Thymus (tissue), 11 donors: Measurements from ENCODE around the gene SERPINA1. TPM values are rescaled to one million over a fixed set of nuclear protein-coding genes. Genes with fewer than 3 reads are reported as not detected.

Source experiments
- DNase-seq, 9 donors: peaks; one replicate each; pipeline ENCODE4 v3.0.0-alpha.2; 2013; ENCODE audit warnings: low spot score in 9 of 9, low read depth in 6 of 9, missing footprints in 1 of 9
- H3K27ac ChIP-seq, 2 donors: one replicate each; pipeline ENCODE4 v1.5.1; 2013; ENCODE audit warnings: control low read depth in 1 of 2, low read depth in 1 of 2, low read length in 1 of 2, mild to moderate bottlenecking in 1 of 2, moderate library complexity in 1 of 2
- H3K27me3 ChIP-seq, 2 donors: one replicate each; pipeline ENCODE4 v1.5.1; 2013; ENCODE audit warnings: low read length in 1 of 2; ENCODE audit not compliant: control insufficient read depth in 2 of 2, insufficient read depth in 1 of 2
- H3K36me3 ChIP-seq, 2 donors: one replicate each; pipeline ENCODE4 v1.5.1; 2013; ENCODE audit warnings: low read length in 1 of 2, mild to moderate bottlenecking in 1 of 2, moderate library complexity in 1 of 2; ENCODE audit not compliant: control insufficient read depth in 2 of 2, insufficient read depth in 2 of 2
- H3K4me1 ChIP-seq, 2 donors: one replicate each; pipeline ENCODE4 v1.5.1; 2013; ENCODE audit warnings: low read length in 2 of 2; ENCODE audit not compliant: control insufficient read depth in 2 of 2, insufficient read depth in 2 of 2
- H3K4me3 ChIP-seq, 2 donors: one replicate each; pipeline ENCODE4 v1.5.1; 2013; ENCODE audit warnings: low read length in 2 of 2, control low read depth in 1 of 2, mild to moderate bottlenecking in 1 of 2
- H3K9me3 ChIP-seq, 2 donors: one replicate each; pipeline ENCODE4 v1.5.1; 2013; ENCODE audit warnings: low read length in 1 of 2, mild to moderate bottlenecking in 1 of 2; ENCODE audit not compliant: control insufficient read depth in 2 of 2, insufficient read depth in 1 of 2
- WGBS: extraction: QIAGEN DNeasy Blood & Tissue Kit; methylation state at CpG from one replicate; pipeline ENCODE4 v1.1.7; 2013; 5-methylcytosine and 5-hydroxymethylcytosine counted together
- polyA plus RNA-seq: library from polyadenylated mRNA; stranded (reverse); fragments of 200-250 nt; gene quantifications from one replicate; pipeline ENCODE4 v1.2.3, GENCODE V29; 2013
- total RNA-seq: library from RNA; stranded (reverse); fragments of 120-200 nt; gene quantifications from one replicate; pipeline ENCODE4 v1.2.4, GENCODE V29; 2013
- donor health status: healthy.

Gene SERPINA1
- total and polyA plus RNA-seq, 2 donors = 9.4 to 26.8 TPM

DNA sequence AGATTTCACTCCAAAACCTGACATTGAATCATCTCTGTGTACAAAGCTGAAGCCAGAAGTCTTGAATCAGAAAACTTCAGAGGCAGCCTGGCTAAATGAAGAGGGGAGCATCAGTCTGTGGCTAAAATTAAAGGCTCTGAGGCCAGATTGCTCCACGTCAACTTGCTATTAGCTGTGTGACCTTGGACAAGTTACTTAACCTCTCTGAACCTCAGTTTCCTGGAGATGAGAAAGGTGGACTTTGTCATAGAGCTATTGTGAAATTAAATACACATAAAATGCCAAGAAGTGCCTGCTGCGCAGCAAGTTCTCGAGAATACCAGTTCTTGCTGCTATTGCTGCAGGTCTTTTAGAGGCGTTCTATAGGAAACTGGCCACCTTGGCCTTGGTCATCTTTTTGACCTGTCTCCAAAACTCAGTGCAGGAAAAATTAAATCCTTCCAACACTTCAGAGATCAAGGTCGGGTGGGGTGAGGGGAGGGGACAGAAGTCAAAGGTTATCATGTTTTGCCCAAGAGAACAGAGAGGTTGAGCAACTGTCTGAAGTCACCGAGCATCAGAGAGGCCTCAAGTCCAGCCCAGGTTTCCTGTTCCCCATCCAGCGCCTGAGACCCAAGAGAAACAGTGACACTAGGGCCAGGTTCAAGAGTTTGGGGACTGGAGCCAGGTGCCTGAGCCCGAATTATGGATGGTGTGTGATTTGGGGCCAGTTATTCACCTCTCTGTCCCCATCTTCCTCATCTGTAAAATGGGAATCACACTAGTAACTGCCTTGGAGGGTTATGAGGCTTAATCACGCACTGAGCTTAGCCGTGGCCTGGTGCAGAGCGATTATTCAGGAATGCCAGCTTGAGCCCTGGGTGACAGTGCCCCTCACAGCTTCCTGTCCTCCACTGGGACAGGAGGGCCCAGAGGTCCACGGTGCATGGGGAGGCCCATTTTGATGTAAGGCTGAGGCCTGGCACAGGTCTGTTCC lies 1.1 kb downstream of the SERPINA1 start:
- 92% methylated on average over 12 of the region's 12 CpGs for WGBS
- Histone ChIP-seq H3K4me3 (no peak overlapping the region), H3K4me1 (no peaks in the 10 kb centered on the region), H3K9me3 (no peaks in the 10 kb centered on the region), H3K27ac (no peak overlapping the region), H3K27me3 (no peaks in the 10 kb centered on the region), H3K36me3 (no peaks in the 10 kb centered on the region)
- no peak for DNase-seq

DNA sequence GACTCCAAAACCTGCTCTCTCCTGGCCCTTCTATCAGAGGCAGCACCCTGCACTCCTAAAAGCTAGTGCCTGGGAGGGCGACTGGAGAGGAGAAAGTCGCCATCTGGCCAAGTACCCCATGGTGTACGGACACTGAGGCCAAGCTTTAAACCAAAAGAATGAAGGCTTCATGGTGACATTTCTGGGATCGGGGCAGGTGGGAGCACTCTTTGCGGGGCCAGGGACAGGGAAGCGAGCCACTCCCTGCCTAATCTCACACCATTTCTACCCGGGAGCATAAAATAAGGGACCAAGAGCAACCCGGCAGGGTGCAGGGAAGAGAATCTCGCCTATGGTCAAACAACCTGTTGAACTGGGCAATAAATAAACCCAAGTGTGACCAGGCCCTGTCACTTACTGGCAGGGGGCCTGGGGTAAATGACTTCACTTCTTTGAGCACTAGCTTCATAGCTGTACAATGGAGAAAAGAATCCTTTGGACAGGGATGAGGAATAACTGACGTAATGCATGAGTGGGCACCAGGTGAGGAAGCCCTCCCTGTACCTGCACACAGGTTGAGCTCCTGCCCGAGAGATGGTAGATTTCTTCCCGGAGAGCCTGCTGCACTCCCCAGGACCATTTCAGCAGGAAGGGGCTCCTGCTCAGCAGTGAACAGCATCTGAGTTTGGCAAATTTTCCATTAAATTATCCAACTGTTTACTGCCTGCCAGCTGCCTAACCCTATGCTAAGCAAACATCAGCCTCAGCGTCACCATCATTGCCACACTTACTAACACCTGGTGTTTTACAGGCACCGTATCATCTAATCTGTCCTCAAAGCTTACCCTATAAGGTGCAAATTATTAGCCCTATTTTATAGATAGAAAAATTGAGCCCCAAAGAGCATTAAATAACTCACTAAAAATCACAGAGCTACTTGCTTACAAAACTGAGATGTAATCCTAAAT lies 2.0 kb downstream of the SERPINA1 start:
- Histone ChIP-seq H3K36me3 (no peaks in the 10 kb centered on the region), H3K4me3 (no peak overlapping the region), H3K9me3 (no peaks in the 10 kb centered on the region), H3K27ac (no peak overlapping the region), H3K4me1 (no peaks in the 10 kb centered on the region), H3K27me3 (no peaks in the 10 kb centered on the region)
- WGBS = 86% methylated on average over 14 of the region's 14 CpGs
- DNase-seq = no peak

DNA sequence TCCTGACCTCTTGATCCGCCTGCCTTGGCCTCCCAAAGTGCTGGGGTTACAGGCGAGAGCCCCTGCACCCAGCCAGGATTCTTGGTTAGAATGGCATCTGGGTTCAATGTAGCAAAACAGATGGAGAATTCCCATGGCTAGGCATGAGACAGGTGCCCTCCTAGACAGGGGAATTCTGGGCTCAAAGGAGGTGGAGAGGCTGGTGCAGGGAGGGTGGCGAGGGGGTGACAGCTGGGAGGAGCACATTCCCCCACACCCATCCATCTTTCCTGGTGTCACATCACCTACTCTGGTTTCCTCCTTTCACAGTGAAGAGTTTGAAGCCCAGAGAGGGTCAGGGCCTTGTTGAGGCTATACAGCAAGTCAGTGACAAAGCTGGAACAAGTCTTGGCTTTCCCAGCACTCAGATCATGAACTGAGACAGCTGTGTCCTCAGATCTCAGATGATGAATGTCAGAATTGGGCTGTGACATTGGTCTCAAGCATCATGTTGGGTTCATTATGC lies 2.8 kb downstream of the SERPINA1 start:
- 90% methylated on average over 3 of the region's 3 CpGs for WGBS
- no peak for DNase-seq
- Histone ChIP-seq H3K27me3 (no peaks in the 10 kb centered on the region), H3K4me3 (no peak overlapping the region), H3K9me3 (no peaks in the 10 kb centered on the region), H3K36me3 (no peaks in the 10 kb centered on the region), H3K27ac (no peak overlapping the region), H3K4me1 (no peaks in the 10 kb centered on the region)

DNA sequence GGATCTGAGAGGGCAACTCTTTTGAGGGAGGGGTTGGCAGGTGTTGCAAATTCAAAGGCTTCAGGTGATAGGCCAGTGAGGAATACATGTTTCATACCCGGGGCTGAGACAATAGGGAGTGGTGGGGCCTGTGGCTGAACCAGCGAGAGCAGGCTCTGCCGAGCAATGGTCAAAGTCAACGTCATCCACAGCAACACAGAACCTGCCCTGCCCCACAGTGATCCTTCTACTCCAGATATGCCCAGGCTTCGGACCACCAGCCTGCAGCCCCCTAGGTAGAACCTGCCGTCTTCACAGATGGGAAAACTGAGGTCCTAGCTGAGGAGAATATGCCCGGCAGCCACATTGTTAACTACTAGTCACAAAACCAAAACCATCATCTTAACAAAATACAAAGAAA lies 4.1 kb downstream of the SERPINA1 start:
- WGBS = 96% methylated on average over 7 of the region's 7 CpGs
- H3K4me3 ChIP-seq = no peak overlapping the region

DNA sequence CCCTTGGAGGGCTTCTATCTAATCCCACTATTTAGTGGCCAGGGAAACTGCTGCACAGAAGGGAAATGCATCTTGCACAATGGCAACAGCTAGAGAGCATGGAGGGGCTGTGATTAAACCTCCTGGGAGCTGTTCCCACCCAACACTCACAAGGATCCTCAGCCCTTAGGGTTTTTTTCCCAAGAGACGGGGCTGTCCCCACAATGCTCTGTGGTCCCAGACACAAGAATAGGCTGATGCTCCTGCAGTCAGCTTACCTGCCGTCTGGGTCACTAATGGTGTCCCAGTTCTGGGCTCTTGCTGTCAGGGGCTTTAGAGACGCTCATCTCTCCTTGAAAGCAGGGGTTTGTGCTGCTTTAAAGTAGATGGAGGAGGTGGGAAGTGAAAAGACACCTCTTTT lies 4.6 kb downstream of the SERPINA1 start:
- DNase-seq = no peak
- WGBS = 91% methylated on average over 3 of the region's 3 CpGs
- Histone ChIP-seq H3K4me1 (no peaks in the 10 kb centered on the region), H3K4me3 (no peak overlapping the region), H3K9me3 (no peaks in the 10 kb centered on the region), H3K36me3 (no peaks in the 10 kb centered on the region), H3K27me3 (no peaks in the 10 kb centered on the region), H3K27ac (no peak overlapping the region)

More for the DNA sequence above, 4.1 kb downstream of the SERPINA1 start:
- Histone ChIP-seq H3K27me3 (no peaks in the 10 kb centered on the region), H3K36me3 (no peaks in the 10 kb centered on the region), H3K4me1 (no peaks in the 10 kb centered on the region), H3K27ac (no peak overlapping the region), H3K9me3 (no peaks in the 10 kb centered on the region)
- DNase-seq = no peak

DNA sequence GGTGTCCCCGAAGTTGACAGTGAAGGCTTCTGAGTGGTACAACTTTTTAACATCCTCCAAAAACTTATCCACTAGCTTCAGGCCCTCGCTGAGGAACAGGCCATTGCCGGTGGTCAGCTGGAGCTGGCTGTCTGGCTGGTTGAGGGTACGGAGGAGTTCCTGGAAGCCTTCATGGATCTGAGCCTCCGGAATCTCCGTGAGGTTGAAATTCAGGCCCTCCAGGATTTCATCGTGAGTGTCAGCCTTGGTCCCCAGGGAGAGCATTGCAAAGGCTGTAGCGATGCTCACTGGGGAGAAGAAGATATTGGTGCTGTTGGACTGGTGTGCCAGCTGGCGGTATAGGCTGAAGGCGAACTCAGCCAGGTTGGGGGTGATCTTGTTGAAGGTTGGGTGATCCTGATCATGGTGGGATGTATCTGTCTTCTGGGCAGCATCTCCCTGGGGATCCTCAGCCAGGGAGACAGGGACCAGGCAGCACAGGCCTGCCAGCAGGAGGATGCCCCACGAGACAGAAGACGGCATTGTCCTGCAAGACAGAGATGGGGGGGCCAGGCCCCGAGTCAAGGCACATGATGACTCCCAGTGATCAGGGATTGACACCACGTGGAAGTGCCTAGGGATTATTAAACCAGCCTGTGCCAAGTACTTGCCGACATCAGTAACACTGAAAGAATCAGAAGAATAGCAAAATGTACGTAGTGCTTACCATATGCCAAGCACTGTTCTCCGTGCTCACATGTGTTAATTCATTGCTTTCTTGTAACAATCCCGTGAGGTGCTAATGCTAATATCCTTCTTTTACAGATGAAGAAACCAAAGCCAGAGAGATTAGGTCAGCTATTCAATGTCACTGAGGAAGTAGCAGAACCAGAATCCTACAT lies 5.4 kb downstream of the SERPINA1 start:
- H3K27me3 ChIP-seq = no peaks in the 10 kb centered on the region
- H3K4me1 ChIP-seq = no peaks in the 10 kb centered on the region
- 89% methylated on average over 18 of the region's 18 CpGs for WGBS
- DNase-seq = no peak
- H3K27ac ChIP-seq = no peak overlapping the region
- H3K9me3 ChIP-seq = no peaks in the 10 kb centered on the region
- no peak overlapping the region for H3K4me3 ChIP-seq
- no peaks in the 10 kb centered on the region for H3K36me3 ChIP-seq

DNA sequence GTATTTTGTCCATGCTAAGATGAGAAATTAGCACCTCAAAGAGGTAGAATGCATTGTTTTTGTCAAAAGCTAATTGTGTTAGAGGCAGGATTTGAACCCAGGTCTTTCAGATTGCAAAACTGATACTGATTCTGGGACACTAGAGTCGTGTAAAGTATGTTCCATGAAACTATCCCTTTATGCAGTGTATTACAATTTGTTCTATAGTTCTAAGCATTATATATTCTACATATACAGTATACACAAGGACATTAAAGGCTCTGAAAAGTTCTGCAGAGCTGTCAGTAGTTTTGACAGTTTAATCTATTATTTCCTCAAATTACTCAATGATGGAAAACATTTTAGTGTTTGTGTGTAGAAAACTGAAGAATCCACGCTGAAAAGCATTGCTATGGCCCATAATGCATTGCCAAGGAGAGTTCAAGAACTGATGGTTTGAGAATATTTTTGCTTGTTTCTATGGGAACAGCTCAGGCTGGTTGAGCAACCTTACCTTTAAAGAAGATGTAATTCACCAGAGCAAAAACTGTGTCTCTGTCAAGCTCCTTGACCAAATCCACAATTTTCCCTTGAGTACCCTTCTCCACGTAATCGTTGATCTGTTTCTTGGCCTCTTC lies 6.2 kb downstream of the SERPINA1 start:
- H3K27ac ChIP-seq = no peak overlapping the region
- no peaks in the 10 kb centered on the region for H3K36me3 ChIP-seq
- H3K27me3 ChIP-seq = no peaks in the 10 kb centered on the region
- H3K4me1 ChIP-seq = no peaks in the 10 kb centered on the region
- no peak overlapping the region for H3K4me3 ChIP-seq
- 87% methylated on average over 4 of the region's 4 CpGs for WGBS
- no peak for DNase-seq
- no peaks in the 10 kb centered on the region for H3K9me3 ChIP-seq
